NCI-H146 (cell line): ENCODE results near the gene CYP4B1.

Source experiments
- DNase-seq: peaks from one replicate; lab custom pipeline; 2025; lab: John Stamatoyannopoulos, UW

Gene CYP4B1

DNA sequence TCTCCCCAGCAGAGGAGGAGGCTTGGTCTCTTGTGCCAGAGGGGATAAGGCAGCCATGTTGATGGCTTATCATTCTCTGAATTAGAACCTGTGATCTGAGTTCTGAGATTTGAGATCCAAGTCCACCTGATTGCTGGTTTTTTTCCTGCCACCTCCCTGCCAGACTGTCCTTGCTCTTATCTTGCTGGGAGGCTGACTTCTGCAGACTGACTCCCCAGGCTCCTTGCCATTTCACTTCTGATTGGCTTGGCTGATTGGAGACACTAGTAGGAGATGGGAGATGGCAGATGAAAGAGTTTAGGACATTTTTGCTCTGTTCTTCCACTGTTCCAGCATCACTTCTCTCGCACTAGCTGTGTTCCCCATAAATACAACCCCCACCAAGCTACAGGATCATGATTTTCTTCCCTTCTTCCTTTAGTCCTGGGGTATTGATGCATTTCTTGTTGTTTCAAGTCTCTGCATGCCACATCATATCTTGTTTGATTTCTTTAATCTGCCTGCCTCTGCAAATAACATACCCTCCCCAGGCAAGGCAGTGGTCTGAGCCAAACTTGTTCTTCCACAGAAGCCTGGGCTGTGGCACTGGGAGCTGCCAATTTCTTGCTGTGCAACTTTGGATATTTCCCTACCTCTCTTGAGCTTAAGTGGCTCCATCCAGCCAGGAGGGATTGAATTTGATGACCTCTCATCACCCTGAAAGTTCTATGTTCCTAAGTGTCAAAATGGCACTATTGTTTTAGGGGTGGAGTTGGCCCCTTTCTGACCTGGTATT, 963 bp upstream of the CYP4B1 start:
- DNase-seq, result no peak

- no peak for DNase-seq
These were observed 1.9 kb downstream of the CYP4B1 start for GRCh38 chr1:46800742-46801141.

DNA sequence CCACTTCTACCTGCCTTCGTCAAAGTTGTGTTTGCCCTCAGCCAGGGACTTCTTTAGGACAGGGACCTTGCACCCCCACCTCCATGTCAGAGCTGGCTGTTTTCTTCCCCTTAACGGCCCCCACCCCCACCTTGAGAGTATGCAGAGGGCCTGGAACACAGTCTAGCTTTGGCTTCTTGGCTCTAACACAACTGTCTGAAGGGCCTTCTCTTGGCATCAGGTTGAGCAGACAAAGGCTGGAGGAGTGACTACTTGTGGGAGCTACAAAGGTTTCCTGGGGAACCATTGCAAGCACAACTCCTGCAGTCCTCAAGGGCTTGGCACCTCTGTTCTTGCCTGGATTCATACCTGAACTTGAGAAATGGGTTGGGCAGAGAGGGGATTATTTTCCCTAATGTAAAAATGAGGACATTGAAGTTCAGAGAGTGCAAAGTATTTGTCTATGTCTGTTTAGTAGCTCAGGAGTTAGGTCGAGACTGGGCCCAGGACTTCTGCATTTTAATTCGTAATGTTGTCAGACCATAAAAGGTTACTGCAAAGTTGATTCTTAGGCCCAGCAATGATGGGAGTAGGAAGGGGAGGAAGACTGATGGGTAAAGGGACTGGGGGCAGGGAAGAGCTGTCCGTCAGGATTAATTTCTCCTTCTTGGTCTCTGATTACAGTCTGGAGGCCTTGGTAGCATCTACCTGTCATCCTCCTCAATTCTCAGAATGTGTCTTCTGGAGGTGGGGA, 2.6 kb downstream of the CYP4B1 start:
- no peak for DNase-seq

DNA sequence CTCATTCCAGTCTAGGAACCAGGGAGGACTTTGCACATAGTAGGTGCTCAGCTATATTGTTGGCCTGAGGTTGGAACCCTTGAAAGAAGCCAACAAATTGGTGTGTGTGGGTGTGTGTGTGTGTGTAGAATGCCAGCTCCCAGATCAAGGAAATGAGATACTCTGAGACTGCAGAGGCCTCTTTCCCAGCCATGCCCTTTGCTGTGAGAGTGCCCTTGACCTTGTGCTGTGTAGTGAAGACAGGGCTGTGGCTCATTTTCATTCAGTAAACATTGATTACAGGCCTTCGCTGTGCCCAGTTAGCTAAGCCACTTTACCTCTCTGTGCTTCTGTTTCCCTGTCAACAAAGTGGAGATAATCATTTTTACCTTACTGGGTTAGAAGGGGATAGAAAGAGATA, 3.2 kb downstream of the CYP4B1 start:
- no peak for DNase-seq

DNA sequence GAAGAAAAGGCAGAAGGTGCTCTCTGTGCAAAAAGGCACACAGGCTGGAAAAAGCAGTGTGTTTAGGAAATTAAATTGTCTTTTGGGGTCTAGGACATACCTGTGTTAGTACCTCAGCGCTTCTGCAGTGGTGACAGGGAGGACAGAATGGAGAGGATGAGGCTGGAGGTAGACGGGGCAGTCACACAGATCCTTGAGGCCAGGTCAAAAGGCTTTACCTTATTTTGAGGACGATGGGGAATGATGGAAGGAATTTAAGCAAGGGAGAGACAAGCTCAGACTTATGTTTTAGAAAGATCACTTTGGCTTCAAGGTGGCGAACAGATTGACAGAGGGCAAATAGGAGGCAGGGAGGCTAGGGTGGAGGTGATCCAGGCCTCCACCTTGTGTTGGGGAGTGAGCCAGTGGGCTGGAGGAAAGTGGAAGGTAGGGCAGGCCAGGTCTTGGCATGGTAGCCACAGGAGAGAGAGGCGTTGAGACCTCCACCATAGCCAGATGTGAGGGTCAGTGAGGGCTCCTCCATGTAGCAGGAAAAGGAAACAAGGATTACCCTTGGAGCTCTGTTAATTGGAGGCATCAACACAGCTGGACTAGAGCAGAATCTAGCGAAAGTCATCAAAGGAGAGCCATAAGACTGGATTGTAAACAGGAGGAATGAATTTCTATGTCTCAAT, 4.2 kb downstream of the CYP4B1 start:
- DNase-seq, result no peak

GRCh38 chr1:46804027-46804889, 5.4 kb downstream of the CYP4B1 start:
- DNase-seq, result no peak

GRCh38 chr1:46804926-46805325, 6.1 kb downstream of the CYP4B1 start:
- no peak for DNase-seq

DNA sequence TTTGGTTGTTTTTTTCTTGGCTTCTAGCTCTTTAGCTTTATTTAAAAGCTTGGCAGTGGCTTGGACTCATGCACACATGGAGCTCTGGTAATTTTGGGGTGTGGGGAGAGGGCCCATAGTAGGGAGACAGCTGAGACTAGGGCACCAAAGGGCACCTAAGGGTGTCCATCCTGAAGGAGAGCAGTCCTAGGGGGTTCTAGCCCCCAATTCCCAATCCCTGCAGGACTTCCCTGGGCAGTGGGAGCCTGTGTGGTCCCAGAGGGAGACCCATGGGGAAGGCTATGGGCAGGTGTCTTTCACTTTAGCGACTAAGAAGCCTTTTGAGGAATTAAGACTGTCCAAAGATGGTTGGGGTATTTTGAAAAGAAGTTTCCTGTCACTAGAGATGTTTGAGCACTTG, 6.9 kb downstream of the CYP4B1 start:
- DNase-seq, result no peak

DNA sequence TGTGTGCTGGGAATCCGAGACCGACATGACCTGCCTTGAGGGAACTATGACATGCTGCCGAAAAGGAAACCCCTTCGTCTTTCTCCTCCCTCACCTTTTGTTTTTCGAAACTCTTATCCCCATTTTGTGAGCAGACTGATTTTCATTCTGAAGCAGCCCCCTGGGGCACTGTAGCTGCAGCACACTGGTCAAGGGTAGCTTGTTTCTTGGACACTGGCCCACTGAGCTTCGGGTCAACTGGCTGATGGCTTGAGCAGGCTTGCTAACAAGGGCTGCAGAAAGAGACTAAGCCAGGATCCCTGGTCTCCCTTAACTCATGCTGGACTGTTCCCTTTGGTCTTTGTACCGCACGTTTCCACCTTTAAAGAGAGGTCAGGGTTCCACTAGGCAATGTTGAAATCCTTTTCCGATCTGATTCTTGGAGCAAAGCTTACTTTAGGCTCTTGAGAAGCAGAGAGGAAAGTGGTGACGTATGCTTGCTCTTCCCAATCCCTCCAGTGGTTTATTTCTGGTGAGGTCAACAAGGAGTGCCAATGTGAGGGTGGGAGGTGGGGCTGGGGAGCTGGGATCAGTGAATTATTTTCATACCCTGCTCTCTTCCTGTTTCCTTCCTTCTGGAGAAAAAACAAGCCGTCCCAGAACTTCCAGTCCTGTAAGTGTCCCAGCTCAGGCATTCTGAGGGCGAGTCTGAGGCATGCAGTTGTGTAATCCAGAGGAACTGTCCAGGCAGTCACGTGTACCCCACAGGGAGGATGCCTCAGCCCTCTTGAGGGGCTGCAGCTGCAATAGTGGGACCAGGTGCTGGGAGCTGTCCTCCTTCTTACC, 7.6 kb downstream of the CYP4B1 start:
- no peak for DNase-seq

- DNase-seq, result no peak
These were observed 8.5 kb downstream of the CYP4B1 start for GRCh38 chr1:46807046-46807972.

GRCh38 chr1:46809071-46809470, 10.2 kb downstream of the CYP4B1 start:
- DNase-seq, result no peak

DNA sequence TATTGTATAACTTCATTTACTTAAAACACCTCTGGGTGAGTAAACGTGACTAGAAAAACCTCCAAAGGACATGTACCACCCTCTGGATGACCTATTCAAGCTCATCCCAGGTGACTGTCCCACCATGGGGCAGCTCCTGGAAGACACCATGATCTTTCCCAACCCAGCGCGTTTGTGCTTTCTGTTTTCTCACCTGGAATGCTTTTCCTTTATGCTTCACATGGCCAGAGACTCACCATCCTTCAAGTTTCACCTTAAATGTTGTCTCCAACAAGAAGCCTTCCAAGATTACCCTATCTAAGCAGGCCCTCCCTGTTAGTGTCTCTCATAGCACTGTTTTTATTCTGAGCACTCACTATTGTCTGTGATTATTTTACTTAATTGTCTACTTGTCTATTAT, 11.1 kb downstream of the CYP4B1 start:
- DNase-seq, result no peak

DNA sequence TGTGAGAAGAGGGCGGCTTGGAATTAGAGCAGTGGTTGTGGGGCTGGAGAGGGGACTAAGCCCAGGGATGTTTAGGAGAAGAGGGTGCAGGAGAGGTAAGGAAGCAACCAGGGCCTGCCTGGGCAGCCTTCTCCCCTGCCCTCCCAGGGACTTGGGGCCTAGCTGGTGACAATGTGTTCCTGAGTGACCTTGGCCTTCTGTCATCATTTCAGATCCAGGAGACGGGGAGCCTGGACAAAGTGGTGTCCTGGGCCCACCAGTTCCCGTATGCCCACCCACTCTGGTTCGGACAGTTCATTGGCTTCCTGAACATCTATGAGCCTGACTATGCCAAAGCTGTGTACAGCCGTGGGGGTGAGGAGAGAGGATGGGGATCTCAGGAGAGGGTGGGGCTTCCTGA, 11.8 kb downstream of the CYP4B1 start:
- no peak for DNase-seq

DNA sequence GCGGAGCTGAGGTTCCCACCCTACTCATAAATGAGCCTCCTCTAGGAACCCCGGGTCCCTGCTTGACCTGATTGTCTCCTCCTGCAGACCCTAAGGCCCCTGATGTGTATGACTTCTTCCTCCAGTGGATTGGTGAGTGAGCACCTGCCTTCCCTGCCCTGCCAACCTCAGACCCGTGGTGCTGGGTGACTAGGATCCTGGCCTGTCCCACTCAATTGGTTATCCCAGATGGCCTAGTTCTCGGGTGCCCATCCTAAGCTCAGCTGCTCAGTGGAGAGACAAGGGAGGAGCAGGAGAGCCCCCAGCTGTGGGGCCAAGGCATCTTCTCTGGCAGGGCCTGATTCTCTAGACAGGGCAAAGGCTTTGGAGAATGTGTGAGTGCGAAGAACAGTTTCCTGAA, 12.2 kb downstream of the CYP4B1 start:
- DNase-seq, result no peak

DNA sequence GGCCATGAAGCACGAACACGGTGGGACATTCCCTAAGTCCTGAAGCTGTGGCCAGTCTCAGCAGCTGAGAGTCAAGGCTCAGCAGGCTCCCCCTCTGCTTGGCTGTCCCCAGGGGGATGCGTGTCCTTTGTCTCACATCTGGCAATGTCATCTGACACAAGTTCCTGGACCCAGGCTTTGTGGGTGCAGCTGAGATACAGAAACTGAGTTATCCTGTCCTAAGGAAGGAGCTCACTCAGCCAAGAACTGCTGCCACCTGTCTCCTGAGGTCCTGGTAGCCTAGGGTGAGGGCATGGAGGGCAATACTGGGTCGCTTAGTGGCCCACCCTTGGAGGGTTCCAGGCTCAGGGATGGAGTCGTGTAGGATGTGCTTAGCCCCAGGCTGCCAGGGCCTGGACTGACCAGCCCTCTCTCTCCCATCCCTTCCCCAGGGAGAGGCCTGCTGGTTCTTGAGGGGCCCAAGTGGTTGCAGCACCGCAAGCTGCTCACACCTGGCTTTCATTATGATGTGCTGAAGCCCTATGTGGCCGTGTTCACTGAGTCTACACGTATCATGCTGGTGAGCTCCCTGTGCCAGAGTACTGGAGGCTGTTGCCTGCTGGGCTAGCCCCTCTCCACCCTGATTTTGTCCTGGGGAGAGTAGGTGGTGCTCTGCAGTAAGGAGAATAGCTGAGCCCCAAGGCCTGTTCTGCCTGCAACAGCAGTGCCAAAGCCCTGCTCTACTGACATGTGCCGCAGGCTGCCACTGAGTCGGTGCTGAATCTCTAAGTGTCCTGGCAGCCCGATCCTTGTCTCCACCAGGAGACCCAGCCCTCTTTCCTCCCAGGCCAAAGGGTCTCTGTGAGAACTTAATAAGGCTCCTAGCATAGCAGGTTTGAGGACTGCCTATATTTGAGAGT, 13.5 kb downstream of the CYP4B1 start:
- no peak for DNase-seq

DNA sequence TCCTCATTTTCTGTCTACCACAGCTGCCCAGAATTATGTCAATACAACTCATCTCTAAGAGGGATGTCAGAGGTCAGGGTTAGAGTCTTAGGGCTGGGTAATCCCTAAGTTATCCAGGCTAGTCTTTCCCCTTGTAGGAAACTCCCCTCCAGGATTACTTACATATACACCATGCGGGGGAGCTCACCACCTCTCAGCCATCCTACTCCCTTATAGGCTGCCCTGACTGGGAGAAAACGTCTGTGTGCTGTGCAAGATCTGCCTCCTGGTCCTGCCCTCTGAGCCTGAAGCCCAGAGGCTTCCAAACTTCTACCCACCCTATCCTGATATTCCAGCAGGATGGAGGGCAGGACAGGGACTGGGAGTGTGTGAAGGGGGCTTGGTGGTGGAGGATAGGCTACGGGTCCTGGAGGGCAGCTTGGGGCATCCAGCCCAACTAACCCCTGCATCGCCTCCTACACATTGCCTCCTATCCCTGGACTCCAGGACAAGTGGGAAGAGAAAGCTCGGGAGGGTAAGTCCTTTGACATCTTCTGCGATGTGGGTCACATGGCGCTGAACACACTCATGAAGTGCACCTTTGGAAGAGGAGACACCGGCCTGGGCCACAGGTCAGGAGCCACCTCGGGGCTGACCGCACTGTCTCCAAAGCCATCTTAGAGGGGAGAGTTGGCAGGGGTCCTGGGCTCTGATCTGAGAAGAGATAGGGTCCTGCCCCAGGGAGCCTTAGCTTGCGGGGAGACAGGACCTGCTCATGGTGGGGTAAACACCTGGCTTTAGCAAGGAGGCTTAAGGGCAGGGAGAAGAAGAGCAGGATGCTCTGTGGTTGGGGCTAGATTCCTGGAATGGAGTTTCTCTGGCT, 14.4 kb downstream of the CYP4B1 start:
- no peak for DNase-seq

- no peak for DNase-seq
These were observed 15.1 kb downstream of the CYP4B1 start for GRCh38 chr1:46813858-46814396.

GRCh38 chr1:46815133-46815532, 16.3 kb downstream of the CYP4B1 start:
- DNase-seq, result no peak
